OCI-LY1 (cell line): ENCODE measurements around the gene CFAP157.

Source experiments
- H2AFZ ChIP-seq: fragments of 200-600 bp; sonication (generic), shearing (Covaris generic); 2 replicates; pipeline ENCODE4 v1.6.0; 2014; ENCODE audit warnings: antibody characterized with exemption, mild to moderate bottlenecking, low read length
- H3F3A ChIP-seq: fragments of 200-600 bp; sonication (generic), shearing (Covaris generic); 2 replicates; pipeline ENCODE4 v1.6.0; 2014; ENCODE audit warnings: mild to moderate bottlenecking, antibody characterized with exemption, low read length, moderate library complexity; ENCODE audit not compliant: insufficient read depth
- H3K27ac ChIP-seq: fragments of 200-600 bp; sonication (generic); 2 replicates; pipeline ENCODE4 v1.5.1; 2014; ENCODE audit warnings: low read length, mixed run types, mild to moderate bottlenecking, low read depth; ENCODE audit not compliant: poor library complexity, severe bottlenecking
- H3K27me3 ChIP-seq: fragments of 200-600 bp; sonication (generic); 2 replicates; pipeline ENCODE4 v1.6.0; 2014; ENCODE audit warnings: antibody characterized with exemption, mild to moderate bottlenecking, low read length, moderate library complexity; ENCODE audit not compliant: insufficient read depth
- H3K36me3 ChIP-seq: fragments of 200-600 bp; sonication (generic); 2 replicates; pipeline ENCODE4 v1.6.1; 2014; ENCODE audit warnings: mild to moderate bottlenecking, antibody characterized with exemption, low read length, moderate library complexity, mixed read lengths; ENCODE audit not compliant: insufficient read depth
- H3K4me1 ChIP-seq: fragments of 200-600 bp; sonication (generic); 2 replicates; pipeline ENCODE4 v1.5.1; 2014; ENCODE audit warnings: mild to moderate bottlenecking, low read length, moderate library complexity; ENCODE audit not compliant: insufficient read depth, severe bottlenecking
- H3K4me2 ChIP-seq: fragments of 200-600 bp; sonication (generic), shearing (Covaris generic); 2 replicates; pipeline ENCODE4 v1.6.1; 2014; ENCODE audit warnings: low read length
- H3K4me3 ChIP-seq: fragments of 200-600 bp; sonication (generic); 2 replicates; pipeline ENCODE4 v1.5.1; 2014; ENCODE audit warnings: low read length, low read depth, mild to moderate bottlenecking, mixed read lengths; ENCODE audit not compliant: poor library complexity, severe bottlenecking
- H3K79me2 ChIP-seq: fragments of 200-600 bp; shearing (Covaris generic); 2 replicates; pipeline ENCODE4 v1.6.1; 2016; ENCODE audit warnings: mixed run types, low read length, mixed read lengths; ENCODE audit not compliant: insufficient read depth
- H3K9ac ChIP-seq: fragments of 200-600 bp; sonication (generic), shearing (Covaris generic); 2 replicates; pipeline ENCODE4 v1.6.1; 2014; ENCODE audit warnings: mild to moderate bottlenecking, low read length, mixed read lengths
- H3K9me2 ChIP-seq: fragments of 200-600 bp; sonication (generic), shearing (Covaris generic); 2 replicates; pipeline ENCODE4 v1.6.1; 2014; ENCODE audit warnings: low read depth, mild to moderate bottlenecking, low read length, mixed read lengths
- H3K9me3 ChIP-seq: fragments of 200-600 bp; shearing (Covaris generic); 2 replicates; pipeline ENCODE4 v1.6.1; 2014; ENCODE audit warnings: low read length, mixed read lengths
- H4K20me1 ChIP-seq: fragments of 200-600 bp; sonication (generic), shearing (Covaris generic); 2 replicates; pipeline ENCODE4 v1.6.0; 2016; ENCODE audit warnings: mild to moderate bottlenecking, low read length; ENCODE audit not compliant: insufficient read depth
- CTCF ChIP-seq: fragments of 200-600 bp; sonication (generic), shearing (Covaris generic); IDR thresholded peaks from 2 replicates; pipeline ENCODE4 v1.5.1; 2017; ENCODE audit warnings: mild to moderate bottlenecking, antibody characterized with exemption, low read length, moderate library complexity, mixed read lengths
- EZH2 ChIP-seq: fragments of 200-600 bp; sonication (generic), shearing (Covaris generic); IDR thresholded peaks from 2 replicates; pipeline ENCODE4 v1.8.0; 2017; ENCODE audit warnings: borderline replicate concordance, mixed run types, mild to moderate bottlenecking, antibody characterized with exemption, low read length, moderate library complexity, mixed read lengths

CFAP157 gene

GRCh38 chr9:127758843-127759242 is 52.1 kb downstream of the CFAP157 start:
- H3K9me3 ChIP-seq, result no peaks in the 10 kb centered on the region
- H3K27ac ChIP-seq, result no peak overlapping the region
- no peaks in the 10 kb centered on the region for H3F3A ChIP-seq
- no peaks in the 10 kb centered on the region for H3K36me3 ChIP-seq
- no peaks in the 10 kb centered on the region for H3K79me2 ChIP-seq
- H3K4me1 ChIP-seq, result no peaks in the 10 kb centered on the region
- no peak overlapping the region for H3K4me3 ChIP-seq
- no peak overlapping the region for H2AFZ ChIP-seq
- no peaks in the 10 kb centered on the region for H3K9me2 ChIP-seq
- no peaks in the 10 kb centered on the region for H4K20me1 ChIP-seq
- H3K27me3 ChIP-seq, result no peaks in the 10 kb centered on the region
- no peak overlapping the region for H3K4me2 ChIP-seq
- no peak overlapping the region for H3K9ac ChIP-seq
- no peak for TF ChIP-seq EZH2
- no peak for TF ChIP-seq CTCF

- no peaks in the 10 kb centered on the region for H3F3A ChIP-seq
- TF ChIP-seq CTCF, result no peak
- TF ChIP-seq EZH2, result no peak
- H3K4me2 ChIP-seq, result no peak overlapping the region
- H3K4me1 ChIP-seq, result no peaks in the 10 kb centered on the region
- H2AFZ ChIP-seq, result no peak overlapping the region
- H3K27ac ChIP-seq, result no peak overlapping the region
- no peaks in the 10 kb centered on the region for H3K79me2 ChIP-seq
- H3K9me2 ChIP-seq, result no peaks in the 10 kb centered on the region
- no peaks in the 10 kb centered on the region for H3K27me3 ChIP-seq
- no peaks in the 10 kb centered on the region for H4K20me1 ChIP-seq
- no peaks in the 10 kb centered on the region for H3K36me3 ChIP-seq
- no peak overlapping the region for H3K4me3 ChIP-seq
- no peak overlapping the region for H3K9ac ChIP-seq
- H3K9me3 ChIP-seq, result no peaks in the 10 kb centered on the region
Measured at GRCh38 chr9:127761061-127761460, 54.3 kb downstream of the CFAP157 start.

- Histone ChIP-seq H3K4me2 (no peak overlapping the region), H3K9ac (no peak overlapping the region)
Measured at GRCh38 chr9:127761491-127761956, 54.7 kb downstream of the CFAP157 start.

More at GRCh38 chr9:127761491-127761956, 54.7 kb downstream of the CFAP157 start:
- H3K9me2 ChIP-seq, result no peaks in the 10 kb centered on the region
- H3K9me3 ChIP-seq, result no peaks in the 10 kb centered on the region
- H3K79me2 ChIP-seq, result no peaks in the 10 kb centered on the region
- H3K4me3 ChIP-seq, result no peak overlapping the region
- no peak overlapping the region for H2AFZ ChIP-seq
- no peaks in the 10 kb centered on the region for H3F3A ChIP-seq
- TF ChIP-seq EZH2 (no peak), CTCF (no peak)
- H3K4me1 ChIP-seq, result no peaks in the 10 kb centered on the region
- H3K27ac ChIP-seq, result no peak overlapping the region
- H4K20me1 ChIP-seq, result no peaks in the 10 kb centered on the region
- H3K36me3 ChIP-seq, result no peaks in the 10 kb centered on the region
- H3K27me3 ChIP-seq, result no peaks in the 10 kb centered on the region
